HG03045 (cell line): ENCODE measurements around the gene PEMT.

ENCODE experiments used
- ATAC-seq: cut with Tn5 transposase; IDR thresholded peaks from one replicate; pipeline ENCODE4 v1.9.1; 2021; ENCODE audit warnings: mild to moderate bottlenecking, moderate library complexity; ENCODE audit not compliant: unreplicated experiment

PEMT gene

GRCh38 chr17:17515934-17516930 lies 75.3 kb downstream of the PEMT start:
- no peak for ATAC-seq

GRCh38 chr17:17514993-17515933 lies 76.2 kb downstream of the PEMT start:
- no peak for ATAC-seq

GRCh38 chr17:17514361-17514992 lies 77.0 kb downstream of the PEMT start:
- no peak for ATAC-seq

GRCh38 chr17:17513626-17514025 lies 77.9 kb downstream of the PEMT start:
- no peak for ATAC-seq

- ATAC-seq = no peak
Observed at GRCh38 chr17:17512866-17513265, 78.6 kb downstream of the PEMT start.

- no peak for ATAC-seq
Observed at GRCh38 chr17:17511881-17512858, 79.3 kb downstream of the PEMT start.

GRCh38 chr17:17511293-17511741 lies 80.2 kb downstream of the PEMT start:
- ATAC-seq = no peak

GRCh38 chr17:17510456-17511292 lies 80.8 kb downstream of the PEMT start:
- no peak for ATAC-seq

GRCh38 chr17:17509601-17510425 lies 81.7 kb downstream of the PEMT start:
- no peak for ATAC-seq

GRCh38 chr17:17508646-17509591 lies 82.6 kb downstream of the PEMT start:
- no peak for ATAC-seq

GRCh38 chr17:17508019-17508535 lies 83.4 kb downstream of the PEMT start:
- no peak for ATAC-seq

GRCh38 chr17:17507465-17508011 lies 84.0 kb downstream of the PEMT start:
- no peak for ATAC-seq

- no peak for ATAC-seq
Observed at GRCh38 chr17:17506893-17507464, 84.5 kb downstream of the PEMT start.

- no peak for ATAC-seq
Observed at GRCh38 chr17:17506181-17506741, 85.2 kb downstream of the PEMT start.

- no peak for ATAC-seq
Observed at GRCh38 chr17:17505610-17506171, 85.8 kb downstream of the PEMT start.
